Measurements from ENCODE around the gene NTHL1.

NTHL1 gene

GRCh38 chr16:2092256-2092620 lies 44.6 kb upstream of the NTHL1 start:
- no peak for DNase-seq (ENCODE audit: low read depth)
- no peak overlapping the region for H3K4me3 ChIP-seq (ENCODE audit: control insufficient read depth, low read depth, low read length)
- TF ChIP-seq CTCF (conservative IDR thresholded peaks at IDR 0.05; ENCODE audit: control insufficient read depth, insufficient read depth, low read depth, low read length) = no peak

- no peak for DNase-seq (ENCODE audit: low read depth)
- TF ChIP-seq CTCF (conservative IDR thresholded peaks at IDR 0.05; ENCODE audit: control insufficient read depth, insufficient read depth, low read depth, low read length) = no peak
Observed at GRCh38 chr16:2091547-2092255, 44.1 kb upstream of the NTHL1 start.

GRCh38 chr16:2090777-2091546 lies 43.3 kb upstream of the NTHL1 start:
- peak; percentile 31 for DNase-seq (ENCODE audit: low read depth)
- H3K4me3 ChIP-seq (ENCODE audit: control insufficient read depth, low read depth, low read length) = no peak overlapping the region
- TF ChIP-seq CTCF (conservative IDR thresholded peaks at IDR 0.05; ENCODE audit: control insufficient read depth, insufficient read depth, low read depth, low read length) = no peak

More at GRCh38 chr16:2091547-2092255, 44.1 kb upstream of the NTHL1 start:
- H3K4me3 ChIP-seq (ENCODE audit: control insufficient read depth, low read depth, low read length) = no peak overlapping the region

GRCh38 chr16:2090481-2090776 lies 42.8 kb upstream of the NTHL1 start:
- TF ChIP-seq CTCF (conservative IDR thresholded peaks at IDR 0.05; ENCODE audit: control insufficient read depth, insufficient read depth, low read depth, low read length) = no peak
- no peak overlapping the region for H3K4me3 ChIP-seq (ENCODE audit: control insufficient read depth, low read depth, low read length)
- no peak for DNase-seq (ENCODE audit: low read depth)

GRCh38 chr16:2089706-2090480 lies 42.3 kb upstream of the NTHL1 start:
- no peak overlapping the region for H3K4me3 ChIP-seq (ENCODE audit: control insufficient read depth, low read depth, low read length)
- no peak for DNase-seq (ENCODE audit: low read depth)
- no peak for TF ChIP-seq CTCF (conservative IDR thresholded peaks at IDR 0.05; ENCODE audit: control insufficient read depth, insufficient read depth, low read depth, low read length)

GRCh38 chr16:2088759-2089358 lies 41.2 kb upstream of the NTHL1 start:
- TF ChIP-seq CTCF (conservative IDR thresholded peaks at IDR 0.05; ENCODE audit: control insufficient read depth, insufficient read depth, low read depth, low read length) = no peak
- H3K4me3 ChIP-seq (ENCODE audit: control insufficient read depth, low read depth, low read length) = no peak overlapping the region
- no peak for DNase-seq (ENCODE audit: low read depth)
